Stimulated activated CD8-positive, alpha-beta memory T cell treated with anti-CD3 and anti-CD28 coated beads, Interleukin-4, amount 100 ng/mL, for 24 hours (primary cell): ENCODE data around the gene MRTFB.

ENCODE experiments used
- DNase-seq: peaks from one replicate; pipeline ENCODE4 v3.0.0-alpha.2; 2020; ENCODE audit warnings: low read depth

Gene MRTFB

DNA sequence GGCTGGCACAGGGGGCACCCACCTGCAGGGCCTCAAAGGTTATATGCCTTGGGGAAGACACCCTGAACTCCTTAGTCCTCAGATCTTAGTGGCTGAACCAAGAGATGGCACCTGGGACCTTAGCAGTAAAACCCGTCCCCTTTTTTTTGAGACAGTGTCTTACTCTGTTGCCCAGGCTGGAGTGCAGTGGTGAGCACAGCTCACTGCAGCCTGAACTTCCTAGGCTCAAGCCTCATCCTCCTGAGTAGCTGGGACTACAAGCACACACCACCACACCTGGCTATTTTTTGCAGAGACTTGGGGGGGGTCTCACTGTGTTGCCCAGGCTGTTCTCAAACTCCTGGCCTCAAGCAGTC is 237.2 kb downstream of the MRTFB start:
- DNase-seq = no peak

DNA sequence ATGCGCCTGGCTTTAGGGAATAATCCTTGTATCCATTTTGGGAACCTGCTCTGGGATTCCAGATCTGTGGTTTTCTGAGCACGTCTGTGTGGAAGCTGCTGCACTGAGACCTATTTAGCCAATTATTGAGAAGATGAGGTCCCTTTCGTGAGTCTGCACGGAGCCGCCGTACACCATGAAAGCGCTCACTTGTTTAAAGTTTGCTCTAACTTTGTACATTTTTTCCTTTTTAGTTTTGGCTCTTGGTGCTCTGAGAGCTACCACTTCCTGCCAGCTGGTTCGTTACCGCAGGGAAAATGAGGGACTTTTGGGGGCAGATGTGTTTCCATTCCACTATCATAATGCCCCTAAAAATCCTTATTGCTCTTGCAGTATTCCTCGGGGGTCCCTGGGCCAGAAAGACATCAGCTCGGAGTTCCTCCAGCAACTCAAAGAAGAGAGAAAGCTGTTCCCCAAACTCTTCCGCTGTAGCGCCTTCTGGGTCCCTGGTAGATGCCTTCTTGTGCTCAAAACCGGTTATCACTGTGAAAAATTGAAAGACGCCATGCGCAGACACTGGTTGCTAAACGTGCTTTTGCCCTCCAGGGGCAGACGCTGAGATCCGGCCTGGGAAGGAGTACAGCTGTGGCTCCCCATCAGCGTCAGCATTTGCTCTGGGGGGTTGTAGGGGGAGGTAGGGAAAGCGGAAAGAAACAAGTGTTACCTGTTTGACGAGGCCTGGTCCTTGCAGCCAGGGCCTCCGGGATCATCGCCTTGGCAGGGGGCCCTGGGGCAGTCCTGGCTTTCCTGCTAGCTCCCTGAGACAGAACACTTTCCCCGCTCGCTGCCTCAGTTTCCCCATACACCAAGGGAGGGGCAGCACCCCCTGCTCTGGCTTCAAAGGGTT is 238.1 kb downstream of the MRTFB start:
- DNase-seq = no peak

DNA sequence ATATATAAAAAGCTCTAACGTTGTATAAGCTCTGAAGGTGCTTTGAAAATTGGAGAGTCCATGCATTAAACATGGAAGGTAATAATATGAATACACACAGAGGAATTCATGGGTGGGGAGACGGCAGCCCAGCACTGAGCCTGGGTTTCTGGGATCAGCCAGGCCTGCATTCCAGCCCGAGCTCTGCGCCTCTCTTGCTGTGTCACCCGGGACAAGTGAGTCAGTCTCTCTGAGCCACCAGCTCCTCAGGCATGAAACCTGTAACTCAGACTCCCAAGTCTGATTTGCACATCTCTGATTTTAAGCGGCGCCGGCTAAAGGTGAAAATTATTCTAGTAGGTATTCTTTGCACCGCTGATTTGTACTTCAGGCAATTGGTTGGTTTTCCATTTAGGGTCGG is 238.8 kb downstream of the MRTFB start:
- no peak for DNase-seq

DNA sequence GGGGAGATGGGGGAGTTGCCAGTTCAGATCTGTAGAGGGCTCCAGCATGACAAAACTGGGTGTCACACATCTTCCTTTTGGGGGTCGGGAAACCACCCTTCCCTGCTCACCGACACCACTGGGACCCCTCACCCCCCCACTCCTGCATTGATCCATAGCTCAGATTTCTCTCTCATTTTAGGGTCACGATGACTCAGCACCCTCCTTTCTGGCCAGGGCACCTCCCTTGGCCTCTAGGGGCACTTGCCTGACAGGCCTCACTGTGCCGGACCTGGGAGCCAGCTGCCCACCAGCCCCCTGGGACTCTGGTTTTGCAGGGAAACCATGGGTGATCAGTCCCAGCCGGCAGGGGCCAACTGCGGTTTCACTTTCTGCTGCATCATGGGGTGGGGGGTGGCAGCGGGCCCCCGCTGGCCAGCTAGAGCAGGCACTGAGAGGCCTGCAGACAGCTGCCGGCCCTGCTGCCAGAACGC is 239.4 kb downstream of the MRTFB start:
- no peak for DNase-seq

DNA sequence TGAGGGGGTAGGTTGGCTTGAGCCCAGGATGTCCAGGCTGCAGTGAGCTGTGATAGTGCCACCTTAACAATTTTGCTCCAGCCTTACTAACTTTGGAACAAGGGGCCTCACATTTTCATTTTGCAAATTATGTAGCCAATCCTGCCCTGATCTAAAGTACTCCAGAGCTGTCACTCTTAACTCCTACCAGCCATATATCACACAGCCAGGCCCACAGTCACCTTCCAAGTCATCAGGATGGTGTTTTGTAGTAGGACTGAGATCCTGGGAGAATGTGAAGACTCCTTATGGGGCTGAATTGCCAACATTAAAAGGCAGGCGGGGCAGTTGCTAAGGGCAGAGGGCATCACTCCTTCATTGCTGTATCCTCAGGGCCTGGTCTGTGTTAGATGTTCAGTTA is 243.0 kb downstream of the MRTFB start:
- DNase-seq = no peak

DNA sequence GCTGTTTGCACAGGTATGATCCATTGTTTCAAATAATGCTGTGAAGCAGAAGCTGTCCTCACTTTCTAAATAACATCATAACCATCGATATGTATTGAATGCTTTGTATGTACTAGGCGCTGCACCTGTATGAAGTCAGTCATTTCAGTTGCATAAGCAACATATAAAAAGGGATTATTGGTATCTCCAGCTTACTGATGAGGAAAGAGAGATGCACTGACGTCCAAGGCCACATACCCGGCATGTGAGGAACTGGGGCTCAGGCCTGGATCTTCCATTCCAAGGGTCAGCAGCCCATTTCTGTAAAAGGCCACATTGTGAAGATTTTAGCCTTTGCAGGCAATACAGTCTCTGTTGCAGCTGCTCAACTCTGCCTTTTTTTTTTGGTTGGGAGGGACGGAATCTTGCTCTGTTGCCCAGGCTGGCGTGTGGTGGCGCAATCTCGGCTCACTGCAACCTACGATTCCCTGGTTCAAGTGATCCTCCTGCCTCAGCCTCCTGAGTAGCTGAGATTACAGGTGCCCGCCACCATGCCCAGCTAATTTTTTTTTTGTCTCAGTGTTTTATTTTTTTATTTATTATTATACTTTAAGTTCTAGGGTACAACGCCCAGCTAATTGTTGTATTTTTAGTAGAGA is 244.7 kb downstream of the MRTFB start:
- DNase-seq = no peak
